NT2/D1 (cell line): ENCODE measurements around the gene MAP3K8.

Experiments used
- DNase-seq: peaks from one replicate; pipeline ENCODE4 v3.0.0-alpha.2; 2011; ENCODE audit warnings: low read depth, low spot score
- H3K27me3 ChIP-seq: 2 replicates; pipeline ENCODE4 v1.6.0; 2011; ENCODE audit warnings: mild to moderate bottlenecking; ENCODE audit not compliant: insufficient read length, insufficient read depth
- H3K36me3 ChIP-seq: 2 replicates; pipeline ENCODE4 v1.6.1; 2011; ENCODE audit warnings: mild to moderate bottlenecking, low read length, mixed read lengths; ENCODE audit not compliant: insufficient read depth, insufficient read length
- H3K4me1 ChIP-seq: 2 replicates; pipeline ENCODE4 v1.5.1; 2011; ENCODE audit not compliant: insufficient read depth, insufficient read length
- H3K4me3 ChIP-seq: 2 replicates; pipeline ENCODE4 v1.5.1; 2011; ENCODE audit warnings: low read depth; ENCODE audit not compliant: insufficient read length
- H3K9ac ChIP-seq: 2 replicates; pipeline ENCODE4 v1.6.0; 2011; ENCODE audit warnings: low read depth; ENCODE audit not compliant: insufficient read length
- H3K9me3 ChIP-seq: 2 replicates; pipeline ENCODE4 v1.5.1; 2011; ENCODE audit warnings: mild to moderate bottlenecking, low read length; ENCODE audit not compliant: insufficient read depth
- SUZ12 ChIP-seq: IDR thresholded peaks from 2 replicates; pipeline ENCODE4 v1.6.1; 2011; ENCODE audit not compliant: insufficient read length, insufficient read depth; ENCODE audit errors: extremely low read depth
- YY1 ChIP-seq: IDR thresholded peaks from 2 replicates; pipeline ENCODE4 v1.6.1; 2011; ENCODE audit not compliant: insufficient read length, insufficient read depth
- ZNF274 ChIP-seq: IDR thresholded peaks from 2 replicates; pipeline ENCODE4 v1.6.1; 2011; ENCODE audit warnings: mild to moderate bottlenecking, low read depth, low read length

The MAP3K8 gene

GRCh38 chr10:30433730-30434272 lies at the start of gene MAP3K8:
TSS of gene MAP3K8 (plus strand) at chr10:30434184. CDS start at chr10:30438939, 4,755 bp downstream.
- TF ChIP-seq ZNF274: no peak
- no peak for TF ChIP-seq YY1
- no peak for TF ChIP-seq SUZ12
- H3K4me1 ChIP-seq: peaks cover 4% of the 10 kb centered on the region
- no peaks in the 10 kb centered on the region for H3K9me3 ChIP-seq
- DNase-seq: peak; percentile 46
- peak within 1 kb of the TSS; percentile 84 for H3K9ac ChIP-seq
- peaks cover 14% of the 10 kb centered on the region for H3K36me3 ChIP-seq
- no peaks in the 10 kb centered on the region for H3K27me3 ChIP-seq
- H3K4me3 ChIP-seq: peak within 1 kb of the TSS; percentile 65

- Histone ChIP-seq H3K4me3 (no peak overlapping the region), H3K27me3 (no peaks in the 10 kb centered on the region), H3K9ac (no peak overlapping the region), H3K36me3 (no peaks in the 10 kb centered on the region), H3K9me3 (no peaks in the 10 kb centered on the region), H3K4me1 (no peaks in the 10 kb centered on the region)
- TF ChIP-seq YY1: no peak
- no peak for TF ChIP-seq ZNF274
- TF ChIP-seq SUZ12: no peak
- DNase-seq: no peak
Observed at GRCh38 chr10:30384701-30385201, 49.2 kb upstream of the MAP3K8 start.

GRCh38 chr10:30386801-30387588 lies 47.0 kb upstream of the MAP3K8 start:
- Histone ChIP-seq H3K36me3 (no peaks in the 10 kb centered on the region), H3K27me3 (no peaks in the 10 kb centered on the region), H3K4me3 (no peak overlapping the region), H3K9me3 (no peaks in the 10 kb centered on the region), H3K4me1 (no peaks in the 10 kb centered on the region), H3K9ac (no peak overlapping the region)
- no peak for DNase-seq
- TF ChIP-seq YY1 (no peak), ZNF274 (no peak), SUZ12 (no peak)

DNA sequence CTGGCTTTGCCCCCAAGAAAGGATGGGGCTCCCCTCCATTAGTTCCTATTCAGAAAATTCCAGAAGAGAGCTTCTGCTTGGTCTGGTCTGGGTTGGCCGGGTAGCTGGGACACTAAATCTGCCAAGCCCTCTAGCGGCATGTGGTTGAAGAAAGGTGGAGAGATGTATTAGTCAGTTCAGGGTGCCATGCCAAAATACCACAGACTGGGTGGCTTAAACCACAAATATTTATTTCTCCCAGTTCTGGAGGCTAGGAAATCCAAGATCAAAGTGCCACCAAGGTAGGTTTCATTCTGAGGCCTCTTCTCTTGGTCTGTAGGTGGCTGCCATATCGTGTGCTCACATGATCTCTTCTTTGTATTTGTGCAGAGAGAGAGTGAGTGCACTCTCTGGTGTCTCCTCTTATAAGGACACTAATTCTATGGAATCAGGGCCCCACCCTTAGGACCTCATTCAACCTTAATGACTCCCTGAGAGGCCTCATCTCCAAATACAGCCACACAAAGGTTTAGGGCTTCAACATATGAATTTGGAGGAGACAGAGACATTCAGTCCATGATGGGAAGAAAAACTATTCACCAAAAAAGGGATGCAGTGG lies 46.2 kb upstream of the MAP3K8 start:
- no peaks in the 10 kb centered on the region for H3K27me3 ChIP-seq
- no peak overlapping the region for H3K4me3 ChIP-seq
- no peaks in the 10 kb centered on the region for H3K36me3 ChIP-seq
- H3K4me1 ChIP-seq: no peaks in the 10 kb centered on the region
- no peak for TF ChIP-seq YY1
- no peak for TF ChIP-seq SUZ12
- no peak for TF ChIP-seq ZNF274
- DNase-seq: no peak
- no peaks in the 10 kb centered on the region for H3K9me3 ChIP-seq
- H3K9ac ChIP-seq: no peak overlapping the region

DNA sequence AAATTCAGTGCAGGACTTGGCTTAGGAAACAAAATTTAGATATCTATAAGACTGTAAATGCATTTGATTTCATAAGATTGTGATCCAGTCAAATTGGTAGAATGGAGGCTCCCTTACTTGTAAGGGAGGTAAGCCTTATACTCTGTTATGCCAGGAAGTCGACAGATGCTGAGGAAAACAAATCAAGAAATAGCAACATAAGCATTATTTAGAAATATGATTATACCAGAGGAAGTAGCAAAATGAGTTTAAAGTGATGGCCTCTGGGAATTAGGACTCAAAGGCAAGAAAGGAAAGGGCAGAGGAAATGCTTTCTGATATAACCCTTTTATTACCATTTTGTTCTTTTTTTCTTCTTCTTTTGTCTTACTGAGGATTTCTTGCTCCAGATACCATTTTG lies 44.4 kb upstream of the MAP3K8 start:
- Histone ChIP-seq H3K9me3 (no peaks in the 10 kb centered on the region), H3K4me3 (no peak overlapping the region)
- no peak for TF ChIP-seq SUZ12
- TF ChIP-seq ZNF274: no peak
- no peak for TF ChIP-seq YY1

DNA sequence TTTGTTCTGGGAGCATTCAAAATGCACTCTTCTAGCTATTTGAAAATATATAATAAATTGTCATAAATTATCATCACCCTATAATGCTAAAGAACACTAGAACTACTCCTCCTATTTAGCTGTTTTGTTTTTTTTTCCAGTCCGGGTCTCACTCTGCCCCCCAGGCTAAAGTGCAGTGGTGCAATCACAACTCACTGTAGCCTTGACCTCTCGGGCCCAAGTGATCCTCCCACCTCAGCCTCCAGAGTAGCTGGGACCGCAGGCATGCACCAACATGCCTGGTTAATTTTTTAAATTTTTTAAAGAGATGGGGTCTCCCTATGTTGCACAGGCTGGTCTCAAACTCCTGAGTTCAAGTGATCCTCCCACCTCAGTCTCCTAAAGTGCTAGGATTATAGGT lies 43.8 kb upstream of the MAP3K8 start:
- Histone ChIP-seq H3K27me3 (no peaks in the 10 kb centered on the region), H3K9me3 (no peaks in the 10 kb centered on the region), H3K4me1 (no peaks in the 10 kb centered on the region), H3K9ac (no peak overlapping the region), H3K36me3 (no peaks in the 10 kb centered on the region), H3K4me3 (no peak overlapping the region)
- TF ChIP-seq YY1: no peak
- TF ChIP-seq ZNF274: no peak
- TF ChIP-seq SUZ12: no peak
- no peak for DNase-seq

More for the DNA sequence above, 44.4 kb upstream of the MAP3K8 start:
- Histone ChIP-seq H3K27me3 (no peaks in the 10 kb centered on the region), H3K4me1 (no peaks in the 10 kb centered on the region), H3K36me3 (no peaks in the 10 kb centered on the region), H3K9ac (no peak overlapping the region)
- no peak for DNase-seq

DNA sequence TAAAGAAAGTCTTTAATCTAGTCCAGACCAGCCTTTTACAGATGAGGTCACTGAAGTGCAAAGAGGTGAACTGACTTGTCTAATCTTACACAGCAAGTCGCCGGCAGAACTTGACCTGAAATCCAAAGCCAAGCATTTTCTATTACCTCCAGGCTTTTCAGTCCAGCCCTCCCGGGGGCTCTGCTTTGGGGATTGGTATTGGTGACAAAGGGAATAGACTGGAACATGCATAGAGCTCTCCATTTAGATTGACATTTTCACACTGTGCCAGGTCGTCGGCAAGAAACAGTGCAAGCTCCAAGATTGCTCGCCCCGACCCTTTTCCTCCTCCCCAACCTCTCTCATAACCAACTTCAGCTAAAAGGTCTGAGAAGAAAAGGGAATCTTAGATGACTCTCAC lies 42.7 kb upstream of the MAP3K8 start:
- Histone ChIP-seq H3K9me3 (no peaks in the 10 kb centered on the region), H3K4me3 (no peak overlapping the region), H3K27me3 (no peaks in the 10 kb centered on the region), H3K9ac (no peak overlapping the region), H3K4me1 (no peaks in the 10 kb centered on the region), H3K36me3 (no peaks in the 10 kb centered on the region)
- TF ChIP-seq SUZ12 (no peak), YY1 (no peak), ZNF274 (no peak)
- DNase-seq: no peak
